DND-41 (cell line): ENCODE measurements around the gene CALN1.

ENCODE experiments used
- ATAC-seq: fragments of 200-7000 bp; cut with Tn5 transposase; 3 replicates; pipeline ENCODE4 v1.9.1; 2021; ENCODE audit warnings: low read depth; ENCODE audit not compliant: insufficient read depth
- DNase-seq: peaks from one replicate; pipeline ENCODE4 v3.0.0-alpha.2; 2020
- H2AFZ ChIP-seq: 2 replicates; pipeline ENCODE4 v1.6.0; 2012; ENCODE audit warnings: low read depth, low read length
- H3K27ac ChIP-seq: 2 replicates; pipeline ENCODE4 v1.5.1; 2012; ENCODE audit warnings: low read length, inconsistent platforms
- H3K27me3 ChIP-seq: fragments of 200-600 bp; sonication (generic); 2 replicates; pipeline ENCODE4 v1.6.0; 2012; ENCODE audit warnings: low read length, mild to moderate bottlenecking, inconsistent platforms; ENCODE audit not compliant: insufficient read depth, poor library complexity
- H3K36me3 ChIP-seq: 2 replicates; pipeline ENCODE4 v1.5.1; 2012; ENCODE audit warnings: low read length, inconsistent platforms; ENCODE audit not compliant: insufficient read depth
- H3K4me1 ChIP-seq: 2 replicates; pipeline ENCODE4 v1.5.1; 2012; ENCODE audit warnings: mild to moderate bottlenecking, low read length; ENCODE audit not compliant: insufficient read depth
- H3K4me2 ChIP-seq: 2 replicates; pipeline ENCODE4 v1.6.0; 2012; ENCODE audit warnings: mild to moderate bottlenecking, moderate library complexity, low read length, inconsistent platforms; ENCODE audit not compliant: insufficient read depth
- H3K4me3 ChIP-seq, 2 experiments: fragments of 200-600 bp in 1 of 2; shearing (Covaris generic) in 1 of 2; 2 replicates each; pipeline ENCODE4 v1.5.1; 2012 to 2016; ENCODE audit warnings: inconsistent platforms in 2 of 2, low read length in 2 of 2, mild to moderate bottlenecking in 2 of 2, low read depth in 1 of 2, moderate library complexity in 1 of 2
- H3K79me2 ChIP-seq: 2 replicates; pipeline ENCODE4 v1.6.0; 2012; ENCODE audit warnings: low read length, inconsistent platforms; ENCODE audit not compliant: insufficient read depth
- H3K9ac ChIP-seq: 2 replicates; pipeline ENCODE4 v1.6.0; 2012; ENCODE audit warnings: low read depth, mild to moderate bottlenecking, inconsistent platforms, low read length, moderate library complexity
- H3K9me3 ChIP-seq: 2 replicates; pipeline ENCODE4 v1.5.1; 2012; ENCODE audit warnings: low read length, moderate library complexity, mild to moderate bottlenecking, inconsistent platforms; ENCODE audit not compliant: insufficient read depth, severe bottlenecking
- H4K20me1 ChIP-seq: 2 replicates; pipeline ENCODE4 v1.6.0; 2012; ENCODE audit warnings: low read length; ENCODE audit not compliant: insufficient read depth
- CTCF ChIP-seq: IDR thresholded peaks from 2 replicates; pipeline ENCODE4 v1.5.1; 2012; ENCODE audit warnings: borderline replicate concordance, low read length, moderate library complexity, mild to moderate bottlenecking; ENCODE audit not compliant: poor library complexity, severe bottlenecking; ENCODE audit errors: extremely low read depth
- EZH2 ChIP-seq: IDR thresholded peaks from 3 replicates; pipeline ENCODE4 v1.6.1; 2012; ENCODE audit warnings: borderline replicate concordance, low read depth, mild to moderate bottlenecking, moderate library complexity, low read length, inconsistent platforms; ENCODE audit not compliant: severe bottlenecking

Gene CALN1

GRCh38 chr7:72430531-72430930, 18.4 kb upstream of the CALN1 start:
- H3K79me2 ChIP-seq: no peaks in the 10 kb centered on the region
- H2AFZ ChIP-seq: no peak overlapping the region
- no peak overlapping the region for H3K27ac ChIP-seq
- H3K4me2 ChIP-seq: no peak overlapping the region
- H4K20me1 ChIP-seq: no peaks in the 10 kb centered on the region
- H3K4me1 ChIP-seq: no peaks in the 10 kb centered on the region
- no peak overlapping the region for H3K9ac ChIP-seq
- H3K27me3 ChIP-seq: no peaks in the 10 kb centered on the region
- TF ChIP-seq CTCF (no peak), EZH2 (no peak)
- H3K4me3 ChIP-seq: no peak overlapping the region
- DNase-seq: no peak
- no peaks in the 10 kb centered on the region for H3K9me3 ChIP-seq
- ATAC-seq: no peak
- no peaks in the 10 kb centered on the region for H3K36me3 ChIP-seq

GRCh38 chr7:72429316-72429715, 17.2 kb upstream of the CALN1 start:
- no peaks in the 10 kb centered on the region for H3K9me3 ChIP-seq
- H4K20me1 ChIP-seq: no peaks in the 10 kb centered on the region
- DNase-seq: no peak
- no peak for ATAC-seq
- H2AFZ ChIP-seq: no peak overlapping the region
- H3K27ac ChIP-seq: no peak overlapping the region
- H3K4me2 ChIP-seq: no peak overlapping the region
- TF ChIP-seq CTCF (no peak), EZH2 (no peak)
- H3K27me3 ChIP-seq: no peaks in the 10 kb centered on the region
- no peaks in the 10 kb centered on the region for H3K36me3 ChIP-seq
- H3K4me3 ChIP-seq: no peak overlapping the region
- H3K79me2 ChIP-seq: no peaks in the 10 kb centered on the region
- no peaks in the 10 kb centered on the region for H3K4me1 ChIP-seq
- H3K9ac ChIP-seq: no peak overlapping the region

GRCh38 chr7:72416846-72417245, 4.7 kb upstream of the CALN1 start:
- Histone ChIP-seq H3K36me3 (no peaks in the 10 kb centered on the region), H4K20me1 (no peaks in the 10 kb centered on the region), H3K9ac (no peak overlapping the region), H3K27me3 (no peaks in the 10 kb centered on the region), H3K4me2 (no peak overlapping the region), H3K4me1 (no peaks in the 10 kb centered on the region), H3K27ac (no peak overlapping the region), H3K9me3 (no peaks in the 10 kb centered on the region), H3K79me2 (no peaks in the 10 kb centered on the region), H2AFZ (no peak overlapping the region), H3K4me3 (no peak overlapping the region)
- DNase-seq: no peak
- no peak for ATAC-seq
- no peak for TF ChIP-seq CTCF
- TF ChIP-seq EZH2: no peak

- DNase-seq (no peak), ATAC-seq (no peak)
- no peaks in the 10 kb centered on the region for H3K27me3 ChIP-seq
- no peak overlapping the region for H3K27ac ChIP-seq
- H3K4me3 ChIP-seq: no peak overlapping the region
- H3K79me2 ChIP-seq: no peaks in the 10 kb centered on the region
- no peaks in the 10 kb centered on the region for H3K9me3 ChIP-seq
- H3K9ac ChIP-seq: no peak overlapping the region
- no peak overlapping the region for H2AFZ ChIP-seq
- no peaks in the 10 kb centered on the region for H3K4me1 ChIP-seq
- H3K4me2 ChIP-seq: no peak overlapping the region
- H4K20me1 ChIP-seq: no peaks in the 10 kb centered on the region
- TF ChIP-seq EZH2 (no peak), CTCF (no peak)
- H3K36me3 ChIP-seq: no peaks in the 10 kb centered on the region
These were observed 3.4 kb upstream of the CALN1 start for GRCh38 chr7:72415586-72415985.
